ENCODE measurements around the gene METTL1. TPM values are rescaled to one million over a fixed set of nuclear protein-coding genes. Genes with fewer than 3 reads are reported as not detected.
A peak's percentile ranks its signal among the peaks of the same experiment; 100 is the strongest.

METTL1 gene
- total and polyA plus RNA-seq, 9 of the 15 experiments (the other 6 are each of a cell fraction or from before 2014, with no cell fraction given): 12.6 to 65.9 (median 39.2) TPM

DNA sequence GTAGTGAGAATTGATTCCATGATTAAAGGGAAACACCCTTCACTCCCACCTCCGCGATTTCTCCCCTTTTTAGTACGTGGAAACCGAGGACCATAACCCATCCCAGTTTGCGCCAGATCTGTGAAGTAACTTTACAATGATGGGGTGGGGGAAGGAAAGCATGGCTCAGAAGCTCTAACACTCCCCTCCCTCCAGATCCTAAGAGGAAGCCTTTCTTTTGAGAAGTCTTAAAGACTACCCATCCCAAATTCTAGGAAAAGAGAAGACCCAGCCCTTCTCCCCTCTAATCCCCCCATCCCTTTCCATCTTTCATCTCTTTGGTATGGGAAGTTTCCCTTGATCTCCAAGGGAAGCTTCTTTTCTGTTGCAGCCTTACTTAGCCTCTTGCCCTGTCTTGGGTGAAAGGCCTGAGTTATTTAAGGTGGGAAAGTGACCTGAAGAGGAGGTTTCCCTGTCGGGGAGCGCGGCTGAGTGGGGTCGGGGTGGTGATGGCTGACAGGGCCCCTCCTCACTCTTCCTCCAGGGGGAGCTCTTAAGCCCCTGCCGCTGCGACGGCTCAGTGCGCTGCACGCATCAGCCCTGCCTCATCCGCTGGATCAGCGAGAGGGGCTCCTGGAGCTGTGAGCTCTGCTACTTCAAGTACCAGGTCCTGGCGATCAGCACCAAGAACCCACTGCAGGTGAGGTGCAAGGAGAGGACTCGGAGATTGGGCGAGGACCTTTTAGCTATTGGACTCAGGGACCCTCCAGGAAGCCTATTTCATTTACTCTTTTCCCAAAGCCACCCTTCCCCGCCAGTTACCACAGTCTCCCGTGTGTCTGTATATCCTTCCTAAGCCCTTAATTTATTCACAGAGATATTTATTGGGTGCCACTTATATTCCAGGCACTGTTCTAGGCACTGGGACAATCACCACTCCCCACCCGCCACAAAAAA, 15.2 kb downstream of the METTL1 start:
- Histone ChIP-seq H4K20me1 (replicated peaks; ENCODE audit: control insufficient read depth, insufficient read depth, low read length) (no peaks in the 10 kb centered on the region), H3K27me3 (ENCODE audit: control insufficient read depth in 2 of 2, insufficient read depth in 2 of 2, low read length in 2 of 2) (no peaks in the 10 kb centered on the region), H3K9me3 (replicated peaks; ENCODE audit: control insufficient read depth, insufficient read depth, low read depth, low read length) (no peaks in the 10 kb centered on the region), H2AFZ (ENCODE audit: low read depth, low read length) (peak overlapping the region; percentile 61; the same call in 1 of the 2 replicates), H3K27ac (ENCODE audit: extremely low read depth, low read depth, low read length) (no peak overlapping the region), H3K9me1 (ENCODE audit: control insufficient read depth, insufficient read depth, low read length) (no peaks in the 10 kb centered on the region), H3K4me2 (ENCODE audit: insufficient read depth, low read length) (peak overlapping the region; percentile 81), H3K36me3 (ENCODE audit: control insufficient read depth, insufficient read depth, low read length) (peaks cover 15% of the 10 kb centered on the region; the same call in 2 of the 3 replicates), H3K4me3 (peak overlapping the region; percentile 50), H3K79me2 (ENCODE audit: control insufficient read depth, insufficient read depth, low read length) (peaks cover 19% of the 10 kb centered on the region), H3K9ac (ENCODE audit: insufficient read depth in 1 of 2, low read depth in 2 of 2, low read length in 2 of 2) (peak overlapping the region; percentile 3 to 62; a peak in 3 of 4 replicates), H3K4me1 (replicated peaks in 1 of 2; ENCODE audit: control insufficient read depth in 2 of 2, insufficient read depth in 2 of 2, low read length in 2 of 2) (peaks cover 30 to 35% of the 10 kb centered on the region in 2 experiments)
- intact Hi-C loops (cut with micrococcal nuclease): loop anchor here (1.0 kb wide), 1 partner anchor 149 kb away; no protein-coding TSS in a partner anchor
- in situ Hi-C loops (cut with MboI): no loop called here
- POLR2A ChIA-PET: interaction anchor here (0.6 to 2.3 kb wide), 7 partner anchors 11 to 119 kb away, joined by 3 to 26 read pairs (median 3); partner anchors contain the start of genes CYP27B1, EEF1AKMT3, METTL1 and TSPAN31
- no TSS peak for BruUV-seq (replicated peaks)
- DNase-seq (ENCODE audit: extremely low read depth in 1 of 4, low spot score in 3 of 4) (peak; percentile 72 to 88 (median 79)), ATAC-seq (peak; percentile 66), FAIRE-seq (peak; percentile 65)
- WGBS (ENCODE audit: insufficient coverage, low coverage, missing lambda C conversion rate): 14% methylated on average over 16 of the region's 22 CpGs
- CTCF ChIA-PET (ENCODE audit: low intra/inter-chr PET ratio): interaction anchor here (0.6 to 1.5 kb wide), 4 partner anchors 26 to 175 kb away, joined by 3 to 10 read pairs (median 4); partner anchors contain the start of gene TSFM
- TF ChIP-seq ZNF282 (CRISPR knock-in tag; IDR thresholded peaks at IDR 0.05) (no peak), XRCC5 (IDR thresholded peaks at IDR 0.05; ENCODE audit: low read depth, low read length) (peak; percentile 60; the same call in 1 of the 2 replicates), CTBP1 (IDR thresholded peaks at IDR 0.05; ENCODE audit: borderline replicate concordance) (peak; percentile 68), RFX5 (IDR thresholded peaks at IDR 0.05; ENCODE audit: low read depth, low read length) (no peak), MCM5 (IDR thresholded peaks at IDR 0.05; ENCODE audit: low read depth) (no peak), ZNF274 (IDR thresholded peaks at IDR 0.05; ENCODE audit: borderline replicate concordance, low read depth, low read length) (no peak), ZBTB7A (IDR thresholded peaks at IDR 0.05; ENCODE audit: borderline replicate concordance, control insufficient read depth, low read depth, low read length) (peak; percentile 89), CXXC5 (CRISPR knock-in tag; IDR thresholded peaks at IDR 0.05) (peak; percentile 44), ZC3H4 (CRISPR knock-in tag; IDR thresholded peaks at IDR 0.05; ENCODE audit: borderline replicate concordance) (no peak), ZFX (CRISPR knock-in tag; IDR thresholded peaks at IDR 0.05) (no peak), ZZZ3 (IDR thresholded peaks at IDR 0.05) (no peak), REST (IDR thresholded peaks at IDR 0.05; ENCODE audit: borderline replicate concordance) (peak; percentile 43; the same call in 1 of the 2 replicates), REST (CRISPR knock-in tag; IDR thresholded peaks at IDR 0.05; ENCODE audit: low read depth) (no peak), ZNF695 (CRISPR knock-in tag; IDR thresholded peaks at IDR 0.05) (no peak)

All from K562 (cell line).